Left renal pelvis (tissue), 4 donors: ENCODE measurements around the gene RNF144B. TPM values are rescaled to one million over a fixed set of nuclear protein-coding genes. Genes with fewer than 3 reads are reported as not detected.
"Not testable (repeated sequence)": the region's sequence is repeated elsewhere in the genome, so short reads cannot be mapped to it uniquely, and the experiment has no call there.

Experiments
- DNase-seq, 4 donors: peaks; one replicate each; pipeline ENCODE4 v3.0.0-alpha.2; 2013; ENCODE audit warnings: low read depth in 4 of 4, low spot score in 3 of 4
- polyA plus RNA-seq, 4 donors: library from polyadenylated mRNA; unstranded; fragments of 120-200 nt; gene quantifications; one replicate each; pipeline ENCODE4 v1.2.1, GENCODE V29; 2013; ENCODE audit not compliant: insufficient read length in 4 of 4

The RNF144B gene
- polyA plus RNA-seq, 4 donors, result 1.7 to 19.5 (median 18.7) TPM

DNA sequence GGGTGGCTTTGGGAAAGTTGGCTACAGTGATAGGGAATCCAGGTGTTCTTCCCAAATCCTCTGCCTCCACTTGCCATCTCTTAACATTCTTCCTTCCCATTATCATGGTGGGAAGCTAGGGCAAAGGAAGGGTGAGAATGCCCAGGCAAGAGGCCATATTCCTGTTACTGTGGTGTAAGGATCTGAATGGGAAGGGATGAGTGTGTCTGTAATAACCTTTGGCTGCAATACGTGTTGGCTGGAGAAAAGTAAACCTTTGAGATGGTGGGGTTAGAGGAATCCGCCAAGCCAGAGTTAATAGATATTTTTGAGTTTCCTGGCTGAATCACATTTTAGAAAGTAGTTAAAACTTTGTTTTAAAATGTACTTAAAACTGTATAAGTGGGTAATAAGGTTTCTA, 45.9 kb downstream of the RNF144B start:
- no peak for DNase-seq

DNA sequence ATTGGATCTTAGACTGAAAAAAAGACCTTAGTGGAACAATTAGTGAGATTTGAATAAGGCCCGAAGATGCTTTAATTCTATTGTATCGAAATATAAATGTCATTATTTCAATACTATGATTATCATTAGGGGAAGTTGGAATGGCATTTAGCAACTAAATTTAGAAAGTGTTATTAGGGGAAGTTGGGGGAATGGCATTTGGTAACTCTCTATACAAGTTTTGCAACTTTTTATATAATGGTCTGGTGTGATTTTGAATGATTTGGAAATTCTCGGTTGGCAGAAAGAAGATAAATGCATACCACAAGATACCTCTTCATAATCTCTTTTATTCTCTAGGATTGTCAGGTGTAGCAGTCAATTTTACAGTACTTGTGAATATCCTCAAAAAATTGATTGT, 49.2 kb downstream of the RNF144B start:
- no peak for DNase-seq

DNA sequence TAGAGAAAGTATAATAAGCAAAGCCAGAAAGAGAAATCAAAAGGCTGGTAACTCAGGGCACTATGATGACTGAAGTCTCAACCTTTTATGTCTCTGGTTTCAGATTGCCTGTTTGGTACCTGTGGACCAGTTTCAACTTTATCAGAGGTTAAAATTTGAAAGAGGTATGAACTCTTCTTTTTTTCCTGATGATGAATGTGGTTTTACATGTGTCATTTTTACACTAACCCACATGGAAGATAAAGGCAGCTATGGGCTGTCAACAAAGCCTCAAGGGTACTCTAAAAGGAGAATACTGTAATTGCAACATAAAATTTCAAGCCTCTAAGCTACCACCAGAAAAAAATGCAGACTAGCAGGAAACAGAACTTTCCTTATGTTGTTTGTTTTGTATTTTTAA, 52.4 kb downstream of the RNF144B start:
- DNase-seq, result no peak

DNA sequence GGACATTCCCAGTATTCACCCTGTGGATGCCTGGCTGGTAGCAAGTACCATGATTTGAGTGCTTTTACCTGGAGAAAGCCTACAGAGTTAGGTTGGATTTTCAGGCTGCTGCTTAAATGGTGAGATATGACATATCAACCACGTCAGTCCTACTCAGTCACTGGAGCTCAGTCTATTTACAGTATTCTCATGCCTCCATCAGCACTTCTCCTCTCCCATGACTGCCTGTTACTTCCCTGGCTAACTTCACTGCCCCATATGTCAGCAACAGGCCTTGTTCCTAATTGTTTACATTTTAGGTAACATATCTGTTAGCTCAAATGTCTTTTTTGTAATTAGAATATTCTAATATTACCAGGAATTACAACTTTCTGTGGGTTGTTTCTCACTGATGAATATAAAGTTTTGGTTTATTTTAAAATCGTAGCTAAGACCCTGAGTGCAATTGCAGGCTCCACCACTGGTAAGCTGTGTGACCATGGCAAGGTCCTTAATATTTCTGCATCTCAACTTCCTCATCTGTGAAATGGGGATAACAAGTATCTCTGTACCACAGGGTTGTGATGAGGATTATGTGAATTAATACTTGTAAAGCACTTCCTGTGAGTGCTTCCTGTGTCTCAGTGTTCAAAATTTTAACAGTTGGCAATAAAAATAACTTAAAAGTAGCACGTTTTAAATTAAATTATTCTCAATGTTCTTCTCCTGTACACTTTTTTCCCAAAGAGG, 54.3 kb downstream of the RNF144B start:
- DNase-seq, result no peak

DNA sequence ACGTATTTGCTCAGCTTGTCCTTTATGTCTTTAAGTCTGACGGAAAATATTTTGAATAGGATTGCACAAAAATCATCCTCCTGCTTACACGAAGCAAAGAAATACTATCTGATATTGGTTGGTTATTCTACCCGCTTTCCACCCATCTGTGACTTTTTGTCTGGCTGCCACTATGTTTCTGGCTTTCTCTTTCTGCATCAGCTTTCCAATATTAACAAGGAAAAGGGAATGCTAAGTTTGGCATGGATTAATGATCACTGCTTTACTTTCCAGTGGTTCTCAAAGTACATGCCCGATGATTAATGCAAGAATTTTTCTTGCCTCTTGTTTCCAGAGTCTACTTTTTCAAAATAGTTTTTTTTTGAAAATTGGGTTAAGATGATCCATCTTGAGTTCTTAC, 57.0 kb downstream of the RNF144B start:
- no peak for DNase-seq

DNA sequence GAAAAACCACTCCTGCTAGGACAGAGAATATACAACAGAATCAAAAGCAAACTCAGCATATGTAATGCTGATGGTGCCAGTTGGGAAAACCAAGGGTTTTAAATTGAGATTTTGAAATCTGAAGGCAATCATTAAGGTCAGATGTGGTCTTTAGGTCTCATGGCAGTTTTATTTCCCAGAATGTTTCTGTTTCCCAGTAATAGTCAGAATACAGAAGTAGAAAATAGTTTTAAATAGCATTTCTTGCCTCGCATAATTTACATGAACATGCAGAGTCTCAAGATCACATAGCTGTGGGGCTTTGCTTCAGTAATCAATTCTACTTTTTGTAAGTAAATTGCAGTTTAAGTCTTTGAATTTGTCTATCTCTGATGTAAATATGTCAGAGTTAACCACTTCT, 58.1 kb downstream of the RNF144B start:
- no peak for DNase-seq

DNA sequence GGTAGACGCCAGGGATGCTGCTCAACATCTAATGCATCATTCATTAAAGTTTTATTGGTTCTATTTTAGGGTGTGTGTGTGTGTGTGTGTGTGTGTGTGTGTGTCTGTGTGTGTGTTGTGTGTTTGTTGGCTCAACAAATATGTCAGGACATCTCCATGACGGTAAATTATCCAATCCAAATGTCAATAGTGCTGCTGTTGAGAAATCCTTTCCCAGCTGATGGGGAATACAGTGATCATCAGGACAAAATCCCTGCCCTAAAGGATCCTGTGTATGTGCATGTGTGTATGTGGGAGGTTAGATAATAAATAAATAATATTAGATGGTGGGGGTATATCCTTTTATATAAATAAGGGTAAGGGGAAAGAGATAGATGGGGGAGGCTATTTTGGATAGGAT, 59.6 kb downstream of the RNF144B start:
- DNase-seq, result no peak

DNA sequence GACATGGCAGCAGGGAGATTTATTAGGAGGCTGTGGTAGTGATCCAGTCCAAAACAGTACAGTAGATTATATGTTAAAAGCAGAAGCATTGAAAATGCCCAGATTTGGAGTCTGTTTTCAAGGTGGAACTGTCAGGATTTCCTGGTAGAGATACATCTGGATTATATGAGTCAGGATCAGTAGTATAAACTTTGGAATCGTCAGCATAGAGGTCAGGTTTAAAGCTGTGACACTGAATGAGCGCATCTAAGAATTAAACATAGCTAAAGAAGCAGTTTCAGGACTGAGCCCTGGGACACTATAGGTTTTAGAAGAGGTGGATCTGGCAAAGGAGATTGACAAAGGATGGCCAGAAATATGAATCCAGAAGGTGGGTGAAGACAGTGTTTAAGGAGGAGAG, 60.4 kb downstream of the RNF144B start:
- no peak for DNase-seq

DNA sequence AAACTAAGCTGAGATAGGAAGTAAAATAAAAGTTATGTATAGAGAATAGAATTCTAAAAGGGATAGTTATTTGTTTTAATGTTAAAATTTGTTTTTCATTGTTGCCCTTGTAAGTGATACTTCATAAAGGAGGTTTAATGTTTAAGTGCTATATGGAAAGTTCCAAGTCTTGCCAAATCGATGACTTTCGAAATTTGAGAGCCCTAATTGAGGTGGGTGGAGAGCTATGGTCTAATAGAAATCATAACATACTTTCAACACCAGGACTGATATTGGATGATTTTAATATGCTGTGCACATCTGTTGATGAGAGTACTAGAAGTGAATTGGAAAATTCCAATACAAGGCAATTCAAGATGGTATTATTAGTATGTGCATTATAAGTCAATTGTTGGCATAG, 64.6 kb downstream of the RNF144B start:
- no peak for DNase-seq

DNA sequence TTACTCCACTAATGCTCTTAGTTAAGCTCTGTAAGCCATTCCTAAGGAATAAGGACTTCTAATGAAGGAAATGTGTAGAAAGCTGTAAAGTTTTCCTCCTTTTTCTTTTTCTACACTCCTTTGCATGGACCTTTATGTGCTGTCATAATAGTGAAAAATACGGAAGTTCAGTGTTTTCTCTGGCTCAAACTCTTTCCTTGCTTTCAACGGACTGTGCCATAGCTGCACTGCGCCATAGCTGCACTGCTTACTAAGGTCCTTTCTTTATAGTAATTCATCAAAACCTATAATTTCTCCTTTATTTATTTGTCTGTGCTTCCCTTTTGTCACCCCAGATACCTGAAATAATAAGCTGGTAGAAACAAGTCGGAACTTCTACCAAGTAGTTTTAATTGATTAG, 67.3 kb downstream of the RNF144B start:
- DNase-seq, result no peak

DNA sequence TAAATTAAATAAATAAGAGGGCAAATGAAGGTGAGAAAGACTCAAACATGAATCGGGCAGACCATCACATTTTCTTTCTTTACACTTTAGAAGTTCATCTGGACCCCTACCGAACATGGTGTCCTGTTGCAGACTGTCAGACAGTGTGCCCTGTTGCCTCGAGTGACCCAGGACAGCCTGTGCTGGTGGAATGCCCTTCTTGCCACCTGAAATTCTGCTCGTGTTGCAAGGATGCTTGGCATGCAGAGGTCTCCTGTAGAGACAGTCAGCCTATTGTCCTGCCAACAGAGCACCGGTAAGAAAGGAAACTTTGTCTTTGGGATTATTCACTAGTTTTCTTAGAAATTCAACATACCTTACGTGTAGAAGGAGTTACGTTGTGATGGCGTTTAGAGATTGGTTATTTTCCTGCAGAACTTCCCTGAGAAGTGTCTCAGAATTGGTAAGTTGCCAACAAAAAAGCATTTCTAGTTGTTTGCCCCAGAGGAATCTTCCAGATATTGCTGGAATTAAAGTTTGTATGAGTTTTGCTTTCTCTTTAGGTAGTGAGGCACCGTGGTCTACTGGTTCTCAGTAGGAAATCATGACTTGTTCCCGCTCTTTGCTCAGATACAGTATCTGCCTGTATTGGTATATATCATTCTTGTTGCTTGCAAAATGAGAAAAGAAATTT, 70.1 kb downstream of the RNF144B start:
- DNase-seq, result no peak

DNA sequence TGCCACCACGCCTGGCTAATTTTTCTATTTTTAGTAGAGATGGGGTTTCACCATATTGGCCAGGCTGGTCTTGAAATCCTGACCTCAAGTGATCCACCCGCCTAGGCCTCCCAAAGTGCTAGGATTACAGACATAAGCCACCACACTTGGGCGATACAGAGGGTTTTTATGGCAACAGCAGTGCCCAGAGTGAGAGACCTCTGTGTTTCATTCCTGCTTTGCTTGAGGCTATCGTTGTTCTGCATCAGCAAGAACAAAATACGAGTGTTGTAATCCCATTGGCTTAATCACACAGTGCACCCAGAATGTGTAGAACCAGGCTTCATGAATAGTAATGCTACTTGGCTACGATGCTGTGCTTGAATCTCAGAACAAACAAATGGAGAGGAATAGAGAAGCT, 70.9 kb downstream of the RNF144B start:
- not testable (repeated sequence) for DNase-seq

DNA sequence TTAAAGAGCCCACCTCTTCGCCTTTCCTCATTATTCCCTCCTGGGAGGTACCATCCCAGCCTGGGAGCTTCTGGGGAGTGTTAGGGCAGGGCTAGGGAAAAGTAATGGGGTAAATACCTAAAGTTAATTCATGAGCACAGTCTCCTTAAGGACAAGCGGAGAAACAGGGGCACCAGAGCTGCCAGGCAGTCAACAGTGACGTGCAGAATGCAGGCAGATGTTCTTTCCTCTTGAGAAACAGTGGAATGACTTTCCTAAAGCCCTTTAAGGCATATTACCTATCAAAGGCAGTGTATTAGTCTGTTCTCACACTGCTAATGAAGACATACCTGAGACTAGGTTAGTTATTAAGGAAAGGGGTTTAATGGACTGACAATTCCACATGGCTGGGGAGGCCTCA, 76.3 kb downstream of the RNF144B start:
- DNase-seq, result no peak

DNA sequence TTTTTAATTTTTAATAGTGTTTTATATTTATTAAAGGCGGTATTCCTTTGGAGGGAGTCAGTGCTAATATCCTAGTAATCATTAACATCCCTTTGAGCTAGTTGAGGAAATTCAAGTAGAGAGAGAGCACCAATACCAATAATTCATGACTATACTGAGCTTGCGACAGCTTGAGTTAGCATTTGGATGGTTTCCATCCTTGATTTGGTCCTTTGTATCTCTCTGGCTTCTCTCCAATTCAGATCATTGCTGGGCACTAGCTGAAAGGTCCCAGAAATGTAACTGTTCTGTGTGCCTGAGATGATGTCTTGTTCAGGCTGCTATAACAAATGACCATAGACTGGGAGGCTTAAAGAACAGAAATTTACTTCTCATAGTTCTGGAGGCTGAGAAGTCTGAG, 77.0 kb downstream of the RNF144B start:
- DNase-seq, result no peak

DNA sequence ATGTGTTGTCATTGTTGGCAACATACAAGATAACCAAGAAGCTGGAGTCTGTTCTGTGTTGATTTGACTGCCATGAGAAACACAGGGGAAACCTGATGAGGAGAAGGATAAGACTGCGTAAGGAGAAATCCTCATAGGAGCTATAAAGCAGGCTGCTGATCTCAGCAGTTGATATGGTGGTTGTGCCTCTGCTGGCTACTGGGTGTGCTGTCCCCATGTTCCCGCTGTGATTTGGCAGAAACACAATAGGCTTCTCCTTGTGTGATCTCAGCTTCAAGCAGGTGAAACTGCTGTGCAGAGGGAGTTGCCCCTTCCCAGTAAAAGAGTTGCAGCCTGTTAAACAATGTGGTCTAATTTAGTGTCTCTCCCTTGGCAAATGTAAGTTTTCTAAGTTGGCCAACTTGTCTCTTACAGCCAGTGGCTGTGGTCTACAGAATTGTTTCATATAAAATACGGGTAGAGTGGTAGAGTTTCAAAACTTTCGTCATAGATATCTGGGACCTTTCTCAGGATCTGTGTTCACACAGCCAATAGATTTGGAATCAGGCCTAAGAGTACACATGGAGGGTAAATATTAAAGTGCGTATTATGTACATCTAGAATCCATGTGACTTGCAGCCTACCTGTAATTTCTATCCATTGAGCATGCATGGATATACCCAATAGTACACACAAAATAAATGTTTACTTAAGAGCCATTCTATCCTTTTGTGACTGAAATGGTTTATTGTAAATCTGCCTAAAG, 78.4 kb downstream of the RNF144B start:
- no peak for DNase-seq

DNA sequence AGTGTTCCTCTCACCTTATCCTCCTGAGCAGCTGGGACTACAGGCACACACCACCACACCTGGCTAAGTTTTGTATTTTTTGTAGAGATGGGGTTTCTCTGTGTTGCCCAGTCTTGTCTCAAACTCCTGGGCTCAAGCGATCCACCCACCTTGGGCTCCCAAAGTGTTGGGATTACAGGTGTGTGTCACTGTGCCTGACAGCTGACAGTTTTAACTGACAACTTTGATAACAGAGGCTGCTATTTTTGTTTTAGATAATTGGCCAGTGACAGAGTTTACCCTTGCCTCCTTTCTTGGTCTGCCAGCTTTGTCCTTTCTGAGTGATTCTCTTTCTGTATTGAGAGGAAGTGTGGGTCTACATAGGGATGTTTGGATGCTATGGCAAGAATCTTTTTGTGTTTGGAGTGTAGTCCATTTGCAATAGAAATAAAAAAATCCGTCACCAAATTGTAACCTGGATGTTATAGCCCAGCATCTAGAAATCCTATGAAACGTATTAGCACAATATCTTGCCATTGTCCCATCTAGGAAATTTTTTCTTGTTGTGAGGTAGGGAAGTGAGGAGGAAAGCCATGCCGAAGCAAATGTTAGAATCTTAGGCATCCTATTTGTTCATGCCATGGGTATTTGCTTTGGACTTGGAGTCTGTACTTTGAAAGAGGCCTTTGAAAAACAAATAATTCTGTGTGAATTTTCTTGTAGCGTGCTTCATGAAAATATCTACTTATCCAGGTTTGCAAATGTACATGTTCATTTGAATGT, 80.8 kb downstream of the RNF144B start:
- DNase-seq, result no peak

DNA sequence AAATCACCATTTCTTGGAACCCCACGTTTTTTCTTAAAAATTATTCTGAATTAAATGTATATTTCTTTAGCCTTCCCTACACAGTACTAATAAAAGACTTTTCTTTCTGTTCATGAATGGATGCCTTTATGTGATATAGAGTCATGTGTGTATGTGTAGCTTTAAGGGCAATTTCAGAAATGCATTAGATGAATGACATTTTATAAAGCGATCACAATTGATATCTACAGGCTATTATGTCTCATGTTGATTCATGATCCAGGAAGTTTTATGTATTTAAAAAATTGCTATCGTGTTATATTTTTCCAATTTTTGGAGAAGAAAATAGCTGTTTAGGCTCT, 81.3 kb downstream of the RNF144B start:
- DNase-seq, result no peak

DNA sequence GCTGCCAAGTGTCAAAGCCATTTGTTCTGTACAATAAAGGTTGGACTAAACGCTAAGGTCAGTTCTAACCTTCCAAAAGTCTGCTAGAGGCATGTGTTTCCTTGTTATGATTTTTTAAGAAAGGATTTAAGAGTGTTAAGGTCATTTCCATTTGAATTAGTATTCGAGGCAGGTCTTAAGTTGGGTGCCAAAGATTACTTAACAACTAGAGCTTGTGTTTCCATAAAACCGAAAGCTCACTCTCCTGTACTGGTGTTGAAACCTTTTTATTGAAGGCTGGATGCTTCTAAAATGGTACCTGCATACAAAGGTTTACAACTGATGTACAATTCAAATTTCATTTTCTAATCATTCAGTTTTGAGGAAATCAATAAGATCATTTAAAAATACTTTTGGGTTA, 82.4 kb downstream of the RNF144B start:
- no peak for DNase-seq

DNA sequence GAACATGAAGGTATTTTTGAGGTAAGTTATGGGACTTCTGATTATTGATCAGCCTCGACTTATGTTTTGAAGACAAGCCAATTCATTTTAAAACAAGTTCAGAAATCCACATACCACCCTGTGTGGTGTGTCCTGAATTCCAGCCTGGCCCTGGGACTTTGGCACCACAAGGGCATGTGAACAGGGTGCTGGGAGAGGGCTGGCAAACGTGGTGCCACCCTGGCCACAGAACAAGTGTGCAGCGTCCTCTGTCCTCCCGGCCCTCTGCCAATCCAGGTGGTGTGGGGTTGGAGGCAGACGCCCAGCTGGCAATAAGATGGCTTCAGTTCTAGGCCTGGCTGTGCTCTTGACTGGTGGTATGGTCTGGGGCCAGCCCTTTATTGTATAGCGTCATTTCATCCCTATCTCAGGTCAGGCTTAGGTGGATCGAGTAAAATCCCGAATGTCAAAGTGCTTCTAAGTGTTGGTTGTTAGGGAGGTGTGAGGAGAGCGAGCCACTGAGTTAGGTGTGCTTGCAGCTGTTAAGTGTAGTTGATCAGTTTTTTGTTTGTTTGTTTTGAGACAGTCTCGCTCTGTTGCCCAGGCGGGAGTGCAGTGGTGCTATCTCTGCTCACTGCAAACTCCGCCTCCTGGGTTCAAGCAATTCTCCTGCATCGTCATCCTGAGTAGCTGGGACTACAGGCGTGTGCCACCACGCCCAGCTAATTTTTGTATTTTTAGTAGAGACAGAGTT, 84.2 kb downstream of the RNF144B start:
- DNase-seq, result no peak

DNA sequence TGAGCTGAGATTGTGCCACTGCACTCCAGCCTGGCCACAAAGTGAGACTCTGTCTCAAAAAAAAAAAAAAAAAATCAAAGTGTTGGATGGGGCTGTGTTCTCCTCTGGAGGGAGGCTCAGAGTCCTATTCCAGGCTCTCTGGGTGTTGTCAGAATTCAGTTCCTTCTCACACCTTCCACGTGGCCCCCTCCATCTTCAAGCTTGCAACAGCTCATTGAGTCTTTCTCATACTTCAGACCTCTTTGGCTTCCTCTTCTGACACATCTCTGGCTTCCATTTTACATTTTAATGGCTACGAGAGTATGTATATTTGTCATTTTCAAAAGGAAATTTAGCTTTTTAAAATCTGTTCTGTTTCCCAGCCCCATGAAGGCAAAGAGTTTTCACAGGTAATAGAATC, 85.8 kb downstream of the RNF144B start:
- no peak for DNase-seq

DNA sequence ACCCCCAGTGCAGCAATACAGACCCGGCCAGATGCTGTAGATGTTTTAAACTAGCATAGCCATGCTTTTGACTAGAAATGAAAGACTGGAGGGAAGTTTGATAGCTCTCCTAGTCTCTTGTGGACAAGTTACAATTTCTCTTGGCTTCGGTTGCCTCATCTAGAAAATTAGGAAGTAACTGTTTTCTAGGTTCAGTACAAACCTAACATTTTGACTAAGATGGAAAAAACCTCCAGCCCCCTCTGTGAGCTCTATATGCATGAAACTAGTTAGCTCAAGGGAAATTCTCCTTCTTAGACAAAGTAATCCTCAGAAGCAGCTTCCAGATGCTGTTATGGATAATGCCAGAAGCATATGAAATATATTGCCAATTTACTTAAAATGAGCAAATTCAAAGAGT, 86.6 kb downstream of the RNF144B start:
- no peak for DNase-seq
